Measurements from ENCODE around the gene PLXNA4. TPM values are rescaled to one million over a fixed set of nuclear protein-coding genes. Genes with fewer than 3 reads are reported as not detected.

PLXNA4 gene
- total RNA-seq, 1 experiment from 2014 or later = 0.81 TPM

DNA sequence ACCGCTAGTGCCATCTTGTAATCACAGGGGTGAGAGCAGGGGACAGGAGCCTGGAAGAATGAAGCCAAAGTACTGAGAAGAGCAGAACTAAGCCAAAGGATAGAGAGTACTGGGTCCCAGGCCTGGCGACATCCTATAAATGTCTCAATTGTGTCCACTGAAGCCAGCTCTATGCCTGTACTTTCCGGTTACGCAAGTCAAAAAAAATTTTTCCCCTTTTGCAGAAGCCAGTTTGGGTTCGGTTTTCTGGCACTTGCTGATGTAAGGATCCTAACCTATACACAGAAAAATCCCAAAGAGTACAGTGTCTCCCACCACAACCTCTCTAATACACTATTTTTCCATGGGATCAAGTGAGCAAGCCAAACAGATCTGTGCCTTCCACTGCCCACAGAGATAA, 61.1 kb downstream of the PLXNA4 start (continued):
- TF ChIP-seq, protein P1, sequence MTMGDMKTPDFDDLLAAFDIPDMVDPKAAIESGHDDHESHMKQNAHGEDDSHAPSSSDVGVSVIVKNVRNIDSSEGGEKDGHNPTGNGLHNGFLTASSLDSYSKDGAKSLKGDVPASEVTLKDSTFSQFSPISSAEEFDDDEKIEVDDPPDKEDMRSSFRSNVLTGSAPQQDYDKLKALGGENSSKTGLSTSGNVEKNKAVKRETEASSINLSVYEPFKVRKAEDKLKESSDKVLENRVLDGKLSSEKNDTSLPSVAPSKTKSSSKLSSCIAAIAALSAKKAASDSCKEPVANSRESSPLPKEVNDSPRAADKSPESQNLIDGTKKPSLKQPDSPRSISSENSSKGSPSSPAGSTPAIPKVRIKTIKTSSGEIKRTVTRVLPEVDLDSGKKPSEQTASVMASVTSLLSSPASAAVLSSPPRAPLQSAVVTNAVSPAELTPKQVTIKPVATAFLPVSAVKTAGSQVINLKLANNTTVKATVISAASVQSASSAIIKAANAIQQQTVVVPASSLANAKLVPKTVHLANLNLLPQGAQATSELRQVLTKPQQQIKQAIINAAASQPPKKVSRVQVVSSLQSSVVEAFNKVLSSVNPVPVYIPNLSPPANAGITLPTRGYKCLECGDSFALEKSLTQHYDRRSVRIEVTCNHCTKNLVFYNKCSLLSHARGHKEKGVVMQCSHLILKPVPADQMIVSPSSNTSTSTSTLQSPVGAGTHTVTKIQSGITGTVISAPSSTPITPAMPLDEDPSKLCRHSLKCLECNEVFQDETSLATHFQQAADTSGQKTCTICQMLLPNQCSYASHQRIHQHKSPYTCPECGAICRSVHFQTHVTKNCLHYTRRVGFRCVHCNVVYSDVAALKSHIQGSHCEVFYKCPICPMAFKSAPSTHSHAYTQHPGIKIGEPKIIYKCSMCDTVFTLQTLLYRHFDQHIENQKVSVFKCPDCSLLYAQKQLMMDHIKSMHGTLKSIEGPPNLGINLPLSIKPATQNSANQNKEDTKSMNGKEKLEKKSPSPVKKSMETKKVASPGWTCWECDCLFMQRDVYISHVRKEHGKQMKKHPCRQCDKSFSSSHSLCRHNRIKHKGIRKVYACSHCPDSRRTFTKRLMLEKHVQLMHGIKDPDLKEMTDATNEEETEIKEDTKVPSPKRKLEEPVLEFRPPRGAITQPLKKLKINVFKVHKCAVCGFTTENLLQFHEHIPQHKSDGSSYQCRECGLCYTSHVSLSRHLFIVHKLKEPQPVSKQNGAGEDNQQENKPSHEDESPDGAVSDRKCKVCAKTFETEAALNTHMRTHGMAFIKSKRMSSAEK (CRISPR knock-in tag; IDR thresholded peaks at IDR 0.05; ENCODE audit: borderline replicate concordance) = no peak

DNA sequence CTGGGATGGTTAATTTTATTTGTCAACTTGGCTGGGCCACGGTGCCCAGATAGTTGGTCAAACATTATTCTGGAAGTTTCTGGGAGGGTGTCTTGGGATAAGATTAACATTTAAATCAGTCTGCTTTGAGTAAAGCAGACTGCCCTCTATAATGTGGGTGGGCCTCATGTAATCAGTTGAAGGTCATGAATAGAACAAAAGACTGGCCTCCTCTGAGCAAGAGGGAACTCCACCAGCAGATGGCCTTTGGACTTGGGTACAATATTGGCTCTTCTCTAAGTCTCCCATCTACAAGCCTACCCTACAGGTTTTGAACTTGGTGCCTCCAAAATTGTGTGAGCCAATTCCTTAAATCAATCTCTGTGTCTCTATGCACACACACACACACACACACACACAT, 61.8 kb downstream of the PLXNA4 start:
- ATAC-seq = no peak
- no peak for TF ChIP-seq GTF2I (CRISPR knock-in tag; conservative IDR thresholded peaks at IDR 0.05)
- TF ChIP-seq ZNF121 (CRISPR knock-in tag; IDR thresholded peaks at IDR 0.05) = no peak
- TF ChIP-seq, protein P2, sequence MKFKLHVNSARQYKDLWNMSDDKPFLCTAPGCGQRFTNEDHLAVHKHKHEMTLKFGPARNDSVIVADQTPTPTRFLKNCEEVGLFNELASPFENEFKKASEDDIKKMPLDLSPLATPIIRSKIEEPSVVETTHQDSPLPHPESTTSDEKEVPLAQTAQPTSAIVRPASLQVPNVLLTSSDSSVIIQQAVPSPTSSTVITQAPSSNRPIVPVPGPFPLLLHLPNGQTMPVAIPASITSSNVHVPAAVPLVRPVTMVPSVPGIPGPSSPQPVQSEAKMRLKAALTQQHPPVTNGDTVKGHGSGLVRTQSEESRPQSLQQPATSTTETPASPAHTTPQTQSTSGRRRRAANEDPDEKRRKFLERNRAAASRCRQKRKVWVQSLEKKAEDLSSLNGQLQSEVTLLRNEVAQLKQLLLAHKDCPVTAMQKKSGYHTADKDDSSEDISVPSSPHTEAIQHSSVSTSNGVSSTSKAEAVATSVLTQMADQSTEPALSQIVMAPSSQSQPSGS (CRISPR knock-in tag; IDR thresholded peaks at IDR 0.05; ENCODE audit: borderline replicate concordance, low read depth) = no peak
- TF ChIP-seq GRHL2 (CRISPR knock-in tag; IDR thresholded peaks at IDR 0.05; ENCODE audit: insufficient replicate concordance, severe bottlenecking) = no peak
- TF ChIP-seq NR3C1 (CRISPR knock-in tag; conservative IDR thresholded peaks at IDR 0.05; ENCODE audit: low read depth) = no peak
- no peak for TF ChIP-seq ATF1 (CRISPR knock-in tag; IDR thresholded peaks at IDR 0.05)
- no peak for TF ChIP-seq TCF7 (CRISPR knock-in tag; IDR thresholded peaks at IDR 0.05; ENCODE audit: low read depth)
- TF ChIP-seq MXD4 (CRISPR knock-in tag; IDR thresholded peaks at IDR 0.05; ENCODE audit: borderline replicate concordance) = no peak
- TF ChIP-seq, protein P3, sequence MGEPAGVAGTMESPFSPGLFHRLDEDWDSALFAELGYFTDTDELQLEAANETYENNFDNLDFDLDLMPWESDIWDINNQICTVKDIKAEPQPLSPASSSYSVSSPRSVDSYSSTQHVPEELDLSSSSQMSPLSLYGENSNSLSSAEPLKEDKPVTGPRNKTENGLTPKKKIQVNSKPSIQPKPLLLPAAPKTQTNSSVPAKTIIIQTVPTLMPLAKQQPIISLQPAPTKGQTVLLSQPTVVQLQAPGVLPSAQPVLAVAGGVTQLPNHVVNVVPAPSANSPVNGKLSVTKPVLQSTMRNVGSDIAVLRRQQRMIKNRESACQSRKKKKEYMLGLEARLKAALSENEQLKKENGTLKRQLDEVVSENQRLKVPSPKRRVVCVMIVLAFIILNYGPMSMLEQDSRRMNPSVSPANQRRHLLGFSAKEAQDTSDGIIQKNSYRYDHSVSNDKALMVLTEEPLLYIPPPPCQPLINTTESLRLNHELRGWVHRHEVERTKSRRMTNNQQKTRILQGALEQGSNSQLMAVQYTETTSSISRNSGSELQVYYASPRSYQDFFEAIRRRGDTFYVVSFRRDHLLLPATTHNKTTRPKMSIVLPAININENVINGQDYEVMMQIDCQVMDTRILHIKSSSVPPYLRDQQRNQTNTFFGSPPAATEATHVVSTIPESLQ (CRISPR knock-in tag; IDR thresholded peaks at IDR 0.05) = no peak
- H3K4me3 Mint-ChIP-seq = no peak overlapping the region
- H3K27ac Mint-ChIP-seq = no peak overlapping the region
- no peak for DNase-seq (ENCODE audit: low spot score)
- H3K36me3 Mint-ChIP-seq = no peaks in the 10 kb centered on the region
- ChIA-PET CTCF (no interaction called here), POLR2A (no interaction called here)
- H3K9me3 Mint-ChIP-seq = no peaks in the 10 kb centered on the region
- H3K4me1 Mint-ChIP-seq = no peaks in the 10 kb centered on the region
- H3K27me3 Mint-ChIP-seq (ENCODE audit: low read depth) = peaks cover 3% of the 10 kb centered on the region; the same call in 1 of the 2 replicates

DNA sequence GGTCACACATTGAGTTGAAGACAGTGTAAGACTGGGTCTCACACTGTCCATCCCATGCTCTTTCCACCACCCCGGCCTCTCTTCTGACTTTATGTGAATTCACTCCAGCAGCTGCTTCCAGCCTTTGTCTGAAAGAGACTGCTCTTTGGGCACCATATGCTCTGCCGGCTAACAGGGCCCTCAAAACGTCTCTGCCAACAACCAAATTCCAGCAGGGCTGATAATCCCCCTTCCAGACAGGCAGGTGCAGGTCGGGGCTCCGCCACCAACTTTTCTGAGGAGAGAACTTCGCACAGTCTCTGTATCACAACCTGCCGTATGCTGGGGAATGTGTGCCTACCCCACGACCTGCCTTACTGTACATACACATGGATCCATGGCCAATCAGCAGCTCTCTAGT, 64.3 kb downstream of the PLXNA4 start:
- H3K27me3 Mint-ChIP-seq (ENCODE audit: low read depth) = peaks cover 3% of the 10 kb centered on the region; the same call in 1 of the 2 replicates
- H3K9me3 Mint-ChIP-seq = no peaks in the 10 kb centered on the region
- H3K4me1 Mint-ChIP-seq = peaks cover 3% of the 10 kb centered on the region; the same call in 1 of the 2 replicates
- ChIA-PET POLR2A (no interaction called here), CTCF (no interaction called here)
- DNase-seq (ENCODE audit: low spot score) = no peak
- H3K36me3 Mint-ChIP-seq = no peaks in the 10 kb centered on the region
- TF ChIP-seq, protein P4, sequence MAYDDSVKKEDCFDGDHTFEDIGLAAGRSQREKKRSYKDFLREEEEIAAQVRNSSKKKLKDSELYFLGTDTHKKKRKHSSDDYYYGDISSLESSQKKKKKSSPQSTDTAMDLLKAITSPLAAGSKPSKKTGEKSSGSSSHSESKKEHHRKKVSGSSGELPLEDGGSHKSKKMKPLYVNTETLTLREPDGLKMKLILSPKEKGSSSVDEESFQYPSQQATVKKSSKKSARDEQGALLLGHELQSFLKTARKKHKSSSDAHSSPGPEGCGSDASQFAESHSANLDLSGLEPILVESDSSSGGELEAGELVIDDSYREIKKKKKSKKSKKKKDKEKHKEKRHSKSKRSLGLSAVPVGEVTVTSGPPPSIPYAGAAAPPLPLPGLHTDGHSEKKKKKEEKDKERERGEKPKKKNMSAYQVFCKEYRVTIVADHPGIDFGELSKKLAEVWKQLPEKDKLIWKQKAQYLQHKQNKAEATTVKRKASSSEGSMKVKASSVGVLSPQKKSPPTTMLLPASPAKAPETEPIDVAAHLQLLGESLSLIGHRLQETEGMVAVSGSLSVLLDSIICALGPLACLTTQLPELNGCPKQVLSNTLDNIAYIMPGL (CRISPR knock-in tag; IDR thresholded peaks at IDR 0.05) = no peak
- TF ChIP-seq SMAD4 (CRISPR knock-in tag; IDR thresholded peaks at IDR 0.05) = no peak
- TF ChIP-seq ZNF423 (CRISPR knock-in tag; IDR thresholded peaks at IDR 0.05) = no peak
- TF ChIP-seq OVOL2 (CRISPR knock-in tag; IDR thresholded peaks at IDR 0.05; ENCODE audit: borderline replicate concordance) = no peak
- no peak for TF ChIP-seq NFE2L1 (CRISPR knock-in tag; IDR thresholded peaks at IDR 0.05)
- TF ChIP-seq ZNF396 (CRISPR knock-in tag; IDR thresholded peaks at IDR 0.05; ENCODE audit: borderline replicate concordance) = no peak
- H3K27ac Mint-ChIP-seq = no peak overlapping the region
- no peak for ATAC-seq
- no peak overlapping the region for H3K4me3 Mint-ChIP-seq

Measured in WTC11 (cell line).